Medulla oblongata (tissue), 1 donor: ENCODE data around the gene SNX19.
A peak's percentile ranks its signal among the peaks of the same experiment; 100 is the strongest.

Experiments used
- DNase-seq: peaks from one replicate; pipeline ENCODE4 v3.0.0-alpha.2; 2015; ENCODE audit errors: extremely low spot score

The SNX19 gene

DNA sequence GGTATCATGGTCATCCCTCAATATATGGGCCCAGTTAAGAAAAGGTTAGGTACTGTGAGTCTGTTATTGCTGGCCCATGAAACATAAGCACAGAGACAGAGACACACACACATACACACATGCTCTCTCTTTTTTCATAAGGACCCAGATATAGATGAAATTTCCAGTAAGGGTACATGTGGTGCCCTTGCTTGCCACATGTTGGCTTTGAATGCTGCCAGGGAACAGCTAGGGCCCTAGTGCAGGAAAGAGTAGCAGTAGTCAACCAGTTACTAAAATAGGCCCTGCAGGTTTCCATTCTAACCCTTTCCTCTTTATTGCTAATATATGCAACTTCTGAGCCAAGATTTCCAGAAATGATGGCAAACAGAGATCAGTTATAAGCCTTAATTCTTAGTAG lies 9.1 kb downstream of the SNX19 start:
- no peak for DNase-seq

DNA sequence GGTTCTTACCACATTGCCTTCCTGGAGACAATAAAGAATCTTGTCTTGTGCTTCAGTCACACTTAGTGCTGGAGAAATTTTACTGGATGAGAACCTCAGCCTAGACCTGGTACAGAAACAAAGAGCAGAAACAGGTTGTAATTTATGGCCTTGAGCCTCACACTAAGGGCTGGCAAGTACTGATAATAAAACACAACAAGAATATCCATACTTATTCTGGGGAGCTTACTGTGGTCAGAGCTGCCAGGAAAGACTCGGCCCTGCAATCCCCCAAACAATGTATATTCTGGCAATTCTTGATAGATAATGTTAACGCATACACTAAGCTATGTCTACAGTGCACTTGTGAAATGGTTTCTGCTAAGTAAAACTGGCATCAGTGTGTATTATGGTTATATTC lies 9.7 kb downstream of the SNX19 start:
- no peak for DNase-seq

DNA sequence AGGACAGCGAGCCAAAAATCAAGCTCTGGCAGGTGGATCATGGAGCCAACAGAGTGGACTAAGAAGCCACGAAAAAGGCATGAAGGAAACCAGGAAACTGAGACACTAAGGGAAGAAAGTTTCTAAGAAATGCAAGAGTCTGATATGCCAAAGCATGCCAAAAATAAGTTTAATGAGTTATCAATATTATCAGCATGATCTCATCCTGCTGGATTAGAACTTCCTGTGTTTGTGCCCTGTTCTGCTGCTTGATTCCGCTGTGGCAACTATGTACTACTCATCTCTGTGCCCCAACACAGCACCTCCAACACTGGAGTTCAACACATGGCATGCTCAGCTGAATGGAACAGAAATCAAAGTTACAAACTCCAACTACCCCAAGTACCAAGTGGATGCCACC lies 10.8 kb downstream of the SNX19 start:
- no peak for DNase-seq

DNA sequence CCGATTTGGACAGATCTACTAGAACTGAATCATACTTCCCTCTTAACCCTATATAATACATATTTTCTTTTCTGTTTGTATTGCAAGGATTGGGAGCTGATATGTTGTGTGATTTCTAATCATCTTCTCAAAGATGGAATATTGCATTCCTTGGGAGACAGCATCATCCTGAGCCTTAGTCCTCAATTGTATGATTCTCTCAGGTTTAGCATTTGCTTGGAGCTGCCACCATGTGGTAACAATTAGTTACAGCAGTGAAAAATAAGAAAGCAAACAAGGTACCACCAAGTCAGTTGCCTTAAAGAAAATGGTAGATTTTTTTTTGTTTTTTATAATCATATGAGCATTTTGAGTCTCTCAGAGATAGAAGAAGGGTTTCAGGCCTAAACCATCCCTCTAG lies 11.9 kb downstream of the SNX19 start:
- DNase-seq: no peak

DNA sequence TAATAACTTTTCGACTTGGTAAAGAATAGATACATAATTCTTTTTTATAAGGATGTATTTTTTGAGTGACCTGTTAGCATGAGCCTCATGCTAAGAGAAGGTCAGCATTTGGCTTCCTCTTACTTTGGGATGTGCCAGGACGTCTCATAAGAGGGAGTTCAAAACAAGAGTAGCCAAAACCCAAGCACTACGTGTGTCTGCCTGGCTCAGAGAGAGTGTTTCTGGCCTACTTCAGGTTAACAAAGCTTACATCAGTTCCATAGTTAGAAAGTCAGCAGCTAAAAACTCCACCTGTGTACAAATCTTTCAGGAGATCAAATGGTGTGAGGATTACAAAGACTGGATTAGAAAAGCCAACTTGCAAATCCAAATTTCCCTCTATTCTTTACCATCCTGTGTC lies 13.9 kb downstream of the SNX19 start:
- no peak for DNase-seq

DNA sequence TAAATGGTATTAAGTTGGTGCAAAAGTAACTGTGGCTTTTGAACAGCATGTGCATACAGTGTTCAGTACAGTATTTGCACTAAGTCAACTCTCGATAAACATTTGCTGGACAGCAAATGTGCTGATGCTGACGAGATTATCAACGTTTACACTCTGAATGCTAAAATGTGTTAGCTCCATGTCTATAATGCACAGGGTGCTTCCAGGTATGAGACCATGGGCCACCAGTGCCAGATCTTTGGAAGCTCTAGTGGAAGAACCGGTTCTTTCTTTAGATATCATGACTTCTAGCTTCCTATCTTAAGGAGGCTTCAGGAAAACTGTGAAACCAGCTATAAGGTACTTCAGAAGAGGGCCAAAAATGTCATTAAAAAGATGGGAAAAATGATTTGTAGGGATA lies 17.2 kb downstream of the SNX19 start:
- DNase-seq: no peak

DNA sequence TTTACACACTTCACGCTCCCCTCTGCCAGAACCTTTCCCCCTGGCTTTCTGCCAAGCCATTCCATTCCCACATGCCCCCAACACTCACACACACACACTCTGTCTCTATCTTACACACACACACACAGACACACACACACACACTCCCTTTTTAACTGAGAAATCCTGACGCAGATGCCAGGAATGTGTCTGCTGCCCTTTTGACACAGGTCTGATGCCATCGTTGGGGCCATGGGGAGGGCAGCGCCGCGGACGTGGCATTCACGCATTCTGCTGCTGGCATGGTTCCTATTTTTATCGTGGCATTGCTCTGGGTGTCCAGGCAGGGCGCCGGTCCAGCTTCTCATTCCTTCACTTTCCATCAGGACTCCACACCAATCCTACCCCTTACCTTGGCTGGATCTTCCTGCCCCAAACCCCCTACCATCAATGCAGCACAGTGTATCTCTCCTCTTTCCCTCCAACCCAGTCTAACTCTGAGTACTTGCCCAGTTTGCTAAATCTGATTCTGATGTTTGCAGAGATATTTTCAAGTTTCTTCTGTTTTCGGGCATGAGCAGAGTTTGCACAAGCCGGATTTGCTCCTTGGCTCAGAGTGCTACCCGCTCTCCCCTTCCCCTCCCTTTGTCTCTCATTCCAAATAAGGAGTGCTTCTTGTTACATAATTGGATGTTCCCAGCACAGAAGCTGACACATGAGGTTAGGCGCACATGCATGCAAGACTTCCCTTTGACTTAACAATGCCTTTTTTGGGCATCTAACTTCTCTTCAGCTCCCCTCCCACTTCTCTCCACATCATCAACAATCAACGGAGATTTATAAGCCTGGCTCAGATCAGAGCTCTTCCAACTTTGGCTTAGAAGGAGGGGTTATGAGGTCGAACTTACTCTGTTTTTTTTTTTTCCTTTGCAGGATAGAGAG lies 18.8 kb downstream of the SNX19 start:
- DNase-seq: peak; percentile 70

DNA sequence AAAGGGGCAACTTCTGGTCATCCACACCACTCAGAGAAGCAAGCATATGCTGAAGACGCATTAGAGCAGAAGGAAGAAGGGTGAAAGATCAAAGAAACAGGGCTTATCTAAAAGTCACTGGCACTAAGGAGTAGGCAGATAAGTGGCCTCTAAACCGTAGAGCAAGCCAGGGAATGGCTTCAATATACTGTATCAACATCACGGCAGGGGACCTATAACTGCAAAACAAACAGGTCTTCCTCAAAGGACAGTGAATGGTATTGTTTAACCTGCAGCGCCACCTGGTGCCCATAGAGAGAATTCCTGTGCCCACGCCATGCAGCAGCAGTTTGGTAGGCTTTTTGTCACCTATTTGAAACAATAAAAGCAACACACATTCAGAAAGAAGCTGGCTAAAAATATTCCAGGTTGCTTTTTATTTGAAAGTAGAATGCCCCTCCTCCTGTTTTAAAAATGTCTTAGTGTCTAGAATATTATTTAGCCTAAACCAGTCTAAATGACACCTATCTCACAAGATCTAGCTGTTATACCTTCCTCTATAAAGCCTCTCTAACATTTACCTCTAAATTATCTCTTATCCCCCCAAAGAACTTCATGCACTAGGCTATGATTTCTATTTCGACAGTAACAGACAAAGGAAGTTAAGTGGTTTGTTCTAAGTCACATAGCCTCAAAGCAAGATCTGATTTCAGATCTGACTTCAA lies 21.8 kb downstream of the SNX19 start:
- peak; percentile 91 for DNase-seq

DNA sequence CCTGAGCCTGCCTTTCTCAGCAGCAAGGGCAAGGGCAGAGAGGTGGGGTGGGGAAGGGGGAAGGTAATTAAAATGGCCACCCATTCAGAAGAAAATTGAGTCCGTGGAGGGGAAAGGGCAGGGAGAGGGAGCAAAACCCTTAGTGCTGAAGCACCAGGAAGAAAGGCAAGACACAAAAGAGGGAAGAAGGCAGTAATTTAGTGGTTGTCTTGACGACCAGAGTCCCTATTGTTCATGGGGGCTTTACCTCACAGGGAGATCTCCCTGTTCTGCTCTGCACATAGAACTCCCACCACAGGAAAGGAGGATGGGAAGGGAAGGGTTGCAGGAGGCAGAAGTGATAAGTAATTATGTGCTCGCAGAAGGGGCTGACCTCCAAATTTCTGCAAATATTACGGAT lies 23.4 kb downstream of the SNX19 start:
- DNase-seq: no peak

DNA sequence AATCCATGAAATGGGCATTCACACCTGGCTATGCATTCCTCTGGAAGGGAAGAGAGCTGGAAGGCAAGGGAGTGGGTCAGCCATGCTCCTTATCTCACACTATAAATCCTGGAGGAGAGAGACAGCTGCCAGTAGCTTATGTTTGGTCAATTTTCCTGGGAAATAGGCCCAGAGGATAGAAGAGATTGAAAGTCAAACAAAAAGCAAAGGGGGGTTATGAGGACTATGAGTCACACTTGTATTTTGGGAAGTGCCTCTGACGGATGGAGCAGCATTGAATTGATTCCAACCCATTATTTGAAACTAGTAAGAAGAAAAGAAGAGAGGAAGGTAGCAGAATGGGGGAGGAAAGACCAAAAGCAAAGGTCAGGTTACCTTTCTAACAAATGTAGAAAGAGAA lies 25.0 kb downstream of the SNX19 start:
- DNase-seq: no peak

DNA sequence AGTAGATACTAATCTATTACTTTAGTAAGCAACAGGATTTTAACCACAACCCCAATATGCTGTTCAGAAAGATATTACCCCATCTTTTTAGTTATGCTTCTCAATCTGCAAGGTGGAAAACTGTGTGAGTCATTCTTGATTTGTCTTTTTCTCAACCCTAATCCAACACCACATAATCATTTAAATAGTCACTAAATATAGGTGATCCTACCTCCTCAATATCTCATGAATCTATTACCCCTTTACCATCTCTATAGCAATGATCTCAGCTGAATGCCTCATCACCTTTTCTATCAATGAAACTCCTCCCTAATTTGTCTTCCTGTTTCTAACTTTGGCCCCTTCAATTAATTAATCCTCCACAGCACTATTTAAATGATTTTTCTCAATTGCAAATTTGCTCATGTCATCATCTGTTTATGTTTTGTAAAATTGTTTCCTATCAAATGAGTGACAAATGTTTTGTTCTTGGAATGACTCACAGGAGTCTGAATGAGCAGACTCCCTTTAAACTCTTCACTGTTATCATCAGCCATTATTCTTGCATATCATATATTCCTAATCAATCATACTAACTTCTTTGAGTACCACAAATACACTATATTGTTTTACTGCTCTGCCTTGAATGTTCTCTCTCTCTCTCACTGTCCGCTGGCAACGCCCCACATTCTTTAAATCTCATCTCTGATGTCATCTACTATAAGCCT lies 26.1 kb downstream of the SNX19 start:
- no peak for DNase-seq

DNA sequence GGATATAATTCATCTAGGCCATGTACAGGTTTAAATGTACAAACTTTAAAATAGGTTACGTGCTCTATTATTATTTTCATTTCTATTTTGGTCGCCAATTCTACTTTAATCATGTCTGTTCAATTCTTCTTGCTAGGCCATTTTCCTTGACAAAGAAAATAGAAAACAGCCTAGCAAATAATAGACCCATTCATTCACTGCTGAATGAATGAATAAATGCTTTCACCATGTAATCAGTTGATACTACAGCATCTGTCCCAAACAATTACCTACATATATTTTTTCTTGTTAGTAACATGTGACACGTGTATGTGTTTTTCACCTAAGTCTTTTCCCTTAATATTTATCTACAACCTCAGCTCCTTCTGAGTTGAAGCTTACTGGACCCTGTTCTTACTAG lies 27.5 kb downstream of the SNX19 start:
- DNase-seq: no peak

DNA sequence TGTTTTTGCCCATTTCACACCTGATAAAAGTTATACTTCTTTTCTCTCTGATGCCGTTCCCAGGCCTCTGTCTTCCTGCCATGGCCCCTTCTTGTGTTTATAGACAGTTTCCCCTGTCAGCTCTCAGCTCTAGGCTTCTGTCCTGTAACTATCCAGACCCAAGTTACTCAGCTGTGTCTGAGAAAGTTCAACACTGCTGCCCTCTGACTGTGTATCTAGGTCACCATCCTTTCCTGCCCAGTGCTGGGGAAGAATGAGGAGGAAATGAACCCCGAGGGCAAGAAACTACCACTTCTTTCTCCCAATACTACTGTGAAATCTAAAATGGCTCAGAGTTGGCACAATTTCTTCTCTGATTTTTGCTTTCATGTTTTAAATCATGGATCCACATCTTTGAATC lies 29.6 kb downstream of the SNX19 start:
- no peak for DNase-seq

DNA sequence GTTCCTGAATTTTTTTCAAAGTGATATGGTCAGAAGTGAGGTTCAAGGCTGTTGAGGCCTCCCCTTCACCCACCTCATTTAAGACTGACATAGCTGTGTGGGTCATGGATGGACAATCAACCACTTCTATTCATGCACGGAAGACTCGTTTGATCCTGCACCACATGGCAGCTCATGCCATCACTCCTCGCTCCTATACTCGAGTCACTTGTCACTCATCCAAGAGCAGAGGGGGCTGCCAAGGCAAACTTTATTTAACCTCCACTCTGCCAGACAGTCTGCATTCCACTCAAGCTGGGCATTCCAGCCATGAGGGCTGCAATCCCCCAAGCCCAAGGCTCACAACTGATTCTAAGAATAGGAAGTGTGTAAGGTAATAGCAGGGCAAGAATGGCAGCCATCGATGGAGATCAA lies 34.1 kb downstream of the SNX19 start:
- DNase-seq: no peak

DNA sequence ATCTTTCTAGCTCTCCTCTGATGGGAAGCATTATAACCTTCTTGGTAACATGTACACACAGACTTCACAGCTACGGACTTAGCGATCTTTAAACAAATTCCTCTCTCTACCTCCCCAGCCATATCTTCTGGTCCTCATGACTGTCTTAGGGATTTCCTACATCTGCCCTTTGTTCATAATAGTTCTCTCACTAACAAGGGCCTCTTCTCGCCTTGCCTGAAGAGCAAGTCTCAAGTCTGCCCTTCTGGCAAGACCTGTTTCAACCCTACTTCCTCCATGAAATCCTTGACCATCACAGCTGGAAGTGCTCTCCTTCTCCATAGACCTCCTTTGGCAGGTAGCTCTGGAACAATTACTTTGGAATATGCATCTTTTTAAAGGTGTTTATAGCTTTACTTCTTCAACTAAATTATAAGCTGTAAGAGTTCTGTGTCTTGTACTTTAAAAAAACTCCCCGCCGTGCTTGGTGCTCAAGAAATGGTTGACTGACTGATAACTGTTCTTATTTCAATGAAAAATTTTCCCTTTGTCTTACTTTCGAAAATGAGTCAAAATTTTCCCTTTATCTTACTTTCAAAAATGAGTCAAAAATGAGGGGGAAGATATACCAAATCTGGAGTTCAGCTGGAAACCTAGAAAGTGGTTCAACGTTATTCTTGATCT lies 34.7 kb downstream of the SNX19 start:
- no peak for DNase-seq

DNA sequence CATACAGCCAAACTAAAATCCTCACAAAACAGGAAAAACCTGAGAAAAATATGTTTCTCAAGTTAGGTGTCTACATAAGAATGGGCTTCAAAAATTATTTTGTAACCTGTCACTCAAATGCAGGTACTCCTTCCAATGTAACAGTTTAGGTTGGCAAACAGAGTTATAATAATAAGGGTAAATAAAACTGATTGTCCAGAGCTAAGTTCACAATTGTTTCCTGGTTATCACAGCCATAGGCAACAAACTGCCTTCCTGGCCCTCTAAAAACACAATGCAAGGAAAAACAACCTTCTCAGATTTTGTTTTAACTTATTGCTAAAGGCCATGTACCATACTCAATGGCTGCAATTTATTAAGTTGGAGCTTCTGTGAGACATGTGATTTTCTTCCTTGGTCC lies 36.4 kb downstream of the SNX19 start:
- DNase-seq: no peak

DNA sequence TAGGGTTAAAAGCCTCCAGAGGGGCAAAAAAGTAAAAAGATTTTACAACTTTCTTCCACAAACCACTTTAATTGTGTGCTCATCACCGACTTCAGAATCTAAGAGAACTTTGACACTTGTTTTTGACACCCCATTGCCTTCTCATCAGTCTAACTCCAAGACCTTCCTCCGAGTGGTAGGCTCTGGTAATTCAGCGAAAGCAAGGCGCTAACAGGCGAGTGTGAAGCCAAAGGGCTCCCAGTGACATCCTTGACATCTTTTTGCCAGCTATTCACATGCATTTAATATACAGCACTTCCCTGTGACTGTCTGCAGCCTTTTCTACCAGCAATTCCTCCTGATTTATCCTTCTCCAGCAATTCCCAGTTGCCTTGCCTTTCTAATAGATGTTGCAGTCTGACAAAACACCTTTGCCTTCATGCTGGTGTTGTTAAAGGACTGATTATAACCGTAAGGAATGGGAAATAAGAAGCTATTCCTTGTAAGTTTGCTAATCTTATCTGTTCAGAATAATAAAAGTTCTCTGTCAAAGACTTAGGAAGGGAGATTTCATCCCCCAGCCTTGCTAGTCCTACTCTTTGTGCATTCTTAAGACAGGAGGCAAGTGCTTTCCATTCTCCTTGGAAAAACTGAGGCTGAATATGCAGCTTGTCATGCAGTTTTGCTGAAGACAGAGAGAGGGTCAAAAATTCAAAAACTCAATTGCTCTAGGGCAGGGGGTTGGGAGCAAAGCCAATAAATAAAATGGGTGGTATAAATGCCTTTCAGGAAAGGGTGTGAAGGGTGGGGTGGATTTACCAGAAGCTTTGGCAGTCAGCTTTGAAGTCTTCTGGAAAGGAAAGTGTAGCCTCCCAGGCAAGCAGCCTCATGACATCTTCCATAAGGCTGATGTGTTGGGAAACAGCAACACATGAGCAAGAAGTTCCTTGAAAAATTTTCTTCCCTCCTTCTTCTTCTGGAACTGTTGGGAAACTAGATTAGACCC lies 39.1 kb downstream of the SNX19 start:
- no peak for DNase-seq

DNA sequence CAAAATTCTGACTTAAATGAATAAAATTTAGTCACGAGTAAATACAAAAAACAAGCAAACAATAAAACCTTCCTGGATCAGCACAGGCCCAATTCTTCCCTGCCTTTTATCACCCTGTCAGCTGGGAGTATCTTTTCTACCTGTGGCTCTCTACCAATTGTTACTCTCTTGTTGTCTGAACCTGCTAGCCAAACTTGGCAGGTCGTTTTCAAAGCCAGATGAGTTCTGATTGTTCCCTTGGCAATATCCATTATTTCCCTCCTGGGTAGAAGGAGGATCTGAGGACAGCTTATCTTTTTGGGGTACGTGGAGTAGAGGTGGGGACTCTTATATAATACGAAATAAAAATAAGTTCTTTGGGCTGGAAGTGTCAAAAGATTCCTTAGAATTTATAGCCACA lies 40.2 kb downstream of the SNX19 start:
- no peak for DNase-seq

DNA sequence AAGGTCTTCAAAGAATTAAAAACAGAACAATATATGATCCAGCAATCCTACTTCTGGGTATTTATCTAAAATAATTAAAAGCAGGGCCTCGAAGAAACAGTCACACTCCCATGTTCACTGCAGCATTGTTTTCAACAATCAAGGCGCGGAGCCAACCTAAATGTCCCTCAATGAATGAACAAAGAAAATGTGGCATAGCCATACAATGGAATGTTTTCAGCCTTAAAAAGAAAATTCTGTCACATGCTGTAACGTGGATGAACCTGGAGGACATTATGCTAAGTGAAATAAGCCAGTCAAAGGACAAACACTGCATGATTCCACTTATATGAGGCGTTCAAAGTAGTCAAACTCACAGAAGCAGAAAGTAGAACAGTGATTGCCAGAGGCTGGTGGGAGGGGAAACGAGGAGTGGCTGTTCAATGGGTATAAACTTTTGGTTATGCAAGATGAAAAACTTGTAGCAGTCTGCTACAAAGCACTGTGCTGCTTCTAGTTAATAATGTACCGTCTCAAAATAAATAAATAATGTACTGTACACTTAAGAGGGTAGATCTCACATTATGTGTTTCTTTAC lies 41.2 kb downstream of the SNX19 start:
- DNase-seq: peak; percentile 90

DNA sequence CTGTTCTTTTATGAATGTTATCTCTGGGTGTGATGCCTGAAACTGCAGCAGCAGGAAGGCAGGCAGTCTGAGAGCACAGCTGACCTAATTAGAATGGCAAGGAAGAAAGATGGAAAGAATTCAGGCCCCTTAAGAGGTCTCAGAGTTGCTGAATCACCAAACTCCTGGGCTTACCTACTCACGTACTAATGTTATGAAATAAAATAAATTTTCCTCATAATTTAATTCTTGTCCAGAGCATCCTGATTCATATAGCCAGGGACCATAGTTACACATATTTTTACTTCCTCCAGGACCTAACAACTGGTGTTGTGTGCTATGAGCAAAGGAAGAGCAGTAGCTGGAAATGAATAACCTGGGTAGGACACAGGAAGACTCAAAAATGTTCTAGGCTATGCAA lies 41.9 kb downstream of the SNX19 start:
- no peak for DNase-seq

DNA sequence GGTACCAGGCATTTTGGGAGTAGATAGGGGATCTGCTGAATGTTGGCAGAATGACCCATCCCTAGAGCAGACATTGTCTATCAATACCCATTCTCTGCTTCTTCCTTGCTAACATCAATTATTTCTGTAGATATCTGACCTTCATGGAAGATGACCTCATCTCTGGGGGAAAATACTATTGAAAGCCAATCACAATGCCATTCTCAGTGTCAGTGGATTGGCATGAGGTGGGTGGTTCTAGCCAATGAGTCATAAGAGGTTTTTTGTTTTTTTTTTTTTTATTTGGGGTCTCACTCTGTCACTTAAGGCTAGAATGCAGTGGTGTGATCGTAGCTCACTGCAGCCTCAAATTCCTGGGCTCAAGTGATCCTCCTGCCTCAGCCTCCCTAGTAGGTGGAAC lies 42.5 kb downstream of the SNX19 start:
- DNase-seq: no peak
